Suprapubic skin (tissue), 4 donors: ENCODE results near the gene OTOF.

Experiments used
- EP300 ChIP-seq: sonication (generic); formaldehyde crosslinking; IDR thresholded peaks from one replicate; pipeline ENCODE4 v1.6.1; 2017; ENCODE audit warnings: antibody characterized with exemption
- POLR2A ChIP-seq, 2 donors: fragments of 450-650 bp; IDR thresholded peaks; one replicate each; pipeline ENCODE4 v1.6.1; 2017; ENCODE audit warnings: antibody characterized with exemption in 2 of 2, mild to moderate bottlenecking in 2 of 2, moderate library complexity in 2 of 2
- POLR2AphosphoS5 ChIP-seq, 3 donors: sonication (generic); formaldehyde crosslinking; IDR thresholded peaks; one replicate each; pipeline ENCODE4 v1.6.1; 2017; ENCODE audit warnings: antibody characterized with exemption in 3 of 3
- TF ChIP-seq, protein P1 (sequence below), 2 donors: fragments of 200-600 bp in 1 of 2; fragments of 450-650 bp in 1 of 2; sonication (generic) in 1 of 2; IDR thresholded peaks; one replicate each; pipeline ENCODE4 v1.5.1; 2016 to 2019; ENCODE audit warnings: antibody characterized with exemption in 2 of 2, mild to moderate bottlenecking in 1 of 2, moderate library complexity in 1 of 2

- TF ChIP-seq, protein P1, sequence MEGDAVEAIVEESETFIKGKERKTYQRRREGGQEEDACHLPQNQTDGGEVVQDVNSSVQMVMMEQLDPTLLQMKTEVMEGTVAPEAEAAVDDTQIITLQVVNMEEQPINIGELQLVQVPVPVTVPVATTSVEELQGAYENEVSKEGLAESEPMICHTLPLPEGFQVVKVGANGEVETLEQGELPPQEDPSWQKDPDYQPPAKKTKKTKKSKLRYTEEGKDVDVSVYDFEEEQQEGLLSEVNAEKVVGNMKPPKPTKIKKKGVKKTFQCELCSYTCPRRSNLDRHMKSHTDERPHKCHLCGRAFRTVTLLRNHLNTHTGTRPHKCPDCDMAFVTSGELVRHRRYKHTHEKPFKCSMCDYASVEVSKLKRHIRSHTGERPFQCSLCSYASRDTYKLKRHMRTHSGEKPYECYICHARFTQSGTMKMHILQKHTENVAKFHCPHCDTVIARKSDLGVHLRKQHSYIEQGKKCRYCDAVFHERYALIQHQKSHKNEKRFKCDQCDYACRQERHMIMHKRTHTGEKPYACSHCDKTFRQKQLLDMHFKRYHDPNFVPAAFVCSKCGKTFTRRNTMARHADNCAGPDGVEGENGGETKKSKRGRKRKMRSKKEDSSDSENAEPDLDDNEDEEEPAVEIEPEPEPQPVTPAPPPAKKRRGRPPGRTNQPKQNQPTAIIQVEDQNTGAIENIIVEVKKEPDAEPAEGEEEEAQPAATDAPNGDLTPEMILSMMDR (IDR thresholded peaks at IDR 0.05): no peak
- TF ChIP-seq POLR2A (IDR thresholded peaks at IDR 0.05): no peak
- TF ChIP-seq POLR2AphosphoS5 (IDR thresholded peaks at IDR 0.05): no peak
- TF ChIP-seq EP300: no peak
Measured at GRCh38 chr2:26448651-26449050, 29.3 kb downstream of the OTOF start.
